ENCODE measurements around the gene ARL4A.

GRCh38 chr7:12685550-12685949 is 1.9 kb upstream of the ARL4A start:
- TF ChIP-seq CTCF (optimal IDR thresholded peaks at IDR 0.05 in 1 of 3, IDR thresholded peaks at IDR 0.05 in 1 of 3, conservative IDR thresholded peaks at IDR 0.05 in 1 of 3; ENCODE audit: extremely low read depth in 1 of 3, insufficient read depth in 2 of 3, low read length in 3 of 3) = peak; percentile 17 to 37 (median 24)
- TF ChIP-seq EZH2 (IDR thresholded peaks at IDR 0.05; ENCODE audit: low read length) = no peak

All from keratinocyte (primary cell).